ENCODE measurements around the gene PNPLA7. TPM values are rescaled to one million over a fixed set of nuclear protein-coding genes. Genes with fewer than 3 reads are reported as not detected.
"Not testable (repeated sequence)": the region's sequence is repeated elsewhere in the genome, so short reads cannot be mapped to it uniquely, and the experiment has no call there.

The PNPLA7 gene
- total RNA-seq, 2 experiments from 2014 or later: 4.5 to 5.0 TPM

DNA sequence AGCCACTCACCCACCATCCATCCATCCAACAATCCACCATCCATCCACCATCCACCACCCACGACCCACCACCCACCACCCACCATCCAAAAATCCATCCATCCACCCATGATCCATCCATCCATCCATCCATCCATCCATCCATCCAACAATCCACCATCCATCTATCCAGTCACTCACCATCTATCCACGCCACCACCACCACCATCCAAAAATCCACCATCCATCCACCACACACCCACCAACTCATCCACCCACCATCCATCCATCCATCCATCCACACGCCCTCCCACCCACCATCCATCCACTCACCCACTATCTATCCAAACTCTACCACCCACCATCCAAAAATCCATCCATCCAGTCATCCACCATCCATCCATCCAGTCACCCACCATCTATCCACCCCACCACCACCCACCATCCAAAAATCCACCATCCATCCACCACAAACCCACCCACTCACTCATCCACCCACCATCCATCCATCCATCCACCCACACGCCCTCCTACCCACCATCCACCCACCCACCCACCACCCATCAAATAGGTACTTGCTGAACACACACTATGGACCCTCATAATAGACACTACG lies 19.5 kb upstream of the PNPLA7 start:
- Mint-ChIP-seq H3K4me1 (peaks cover 1% of the 10 kb centered on the region), H3K27me3 (no peaks in the 10 kb centered on the region), H3K36me3 (ENCODE audit: low read depth) (peaks cover 31% of the 10 kb centered on the region), H3K4me3 (no peak overlapping the region), H3K27ac (no peak overlapping the region), H3K9me3 (no peaks in the 10 kb centered on the region)
- ChIA-PET POLR2A (no interaction called here), CTCF (no interaction called here)
- no peak for DNase-seq

DNA sequence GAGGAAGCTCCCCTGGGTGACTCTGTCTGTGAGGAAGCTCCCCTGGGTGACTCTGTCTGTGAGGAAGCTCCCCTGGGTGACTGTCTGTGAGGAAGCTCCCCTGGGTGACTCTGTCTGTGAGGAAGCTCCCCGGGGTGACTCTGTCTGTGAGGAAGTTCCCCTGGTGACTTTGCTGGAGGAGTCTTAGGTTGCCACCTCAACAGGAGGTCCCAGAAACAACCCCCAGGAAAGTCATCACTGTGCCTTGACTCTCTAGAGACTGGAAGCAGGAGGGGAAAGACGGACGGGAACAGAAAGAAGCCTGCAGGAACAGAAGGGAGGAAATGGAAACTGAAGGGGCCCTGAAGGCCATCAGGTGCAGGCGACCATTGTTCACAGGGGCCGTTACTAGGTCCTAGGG lies 18.2 kb upstream of the PNPLA7 start:
- H3K4me3 Mint-ChIP-seq, H3K27me3 Mint-ChIP-seq, H3K27ac Mint-ChIP-seq, CTCF ChIA-PET, H3K9me3 Mint-ChIP-seq, POLR2A ChIA-PET, DNase-seq, H3K4me1 Mint-ChIP-seq: not testable (repeated sequence)
- peaks cover 32% of the 10 kb centered on the region for H3K36me3 Mint-ChIP-seq (ENCODE audit: low read depth)

DNA sequence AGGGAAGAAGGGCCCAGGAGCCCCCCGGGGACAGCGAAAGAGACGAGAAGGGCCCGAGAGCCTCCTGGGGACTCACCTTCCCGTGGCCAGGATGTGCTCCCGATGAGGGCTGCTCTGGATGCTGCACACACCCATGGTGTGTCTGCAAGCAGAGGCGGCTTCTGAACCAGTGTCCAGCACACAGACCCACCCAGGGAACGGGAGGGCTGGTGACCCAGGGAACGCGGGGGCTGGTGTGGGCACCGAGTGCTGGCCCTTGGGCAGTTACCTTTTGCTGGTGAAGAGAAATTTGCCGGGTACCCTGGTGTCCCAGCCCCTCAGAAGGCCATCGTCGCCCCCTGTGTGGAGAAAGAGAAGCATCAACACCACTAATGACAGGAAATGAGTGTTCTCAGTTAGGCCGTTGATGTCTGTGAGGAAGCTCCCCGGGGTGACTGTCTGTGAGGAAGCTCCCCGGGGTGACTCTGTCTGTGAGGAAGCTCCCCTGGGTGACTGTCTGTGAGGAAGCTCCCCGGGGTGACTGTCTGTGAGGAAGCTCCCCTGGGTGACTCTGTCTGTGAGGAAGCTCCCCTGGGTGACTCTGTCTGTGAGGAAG lies 14.7 kb upstream of the PNPLA7 start:
- peaks cover 26% of the 10 kb centered on the region for H3K36me3 Mint-ChIP-seq (ENCODE audit: low read depth)
- H3K27ac Mint-ChIP-seq: no peak overlapping the region
- ChIA-PET CTCF (no interaction called here), POLR2A (no interaction called here)
- H3K27me3 Mint-ChIP-seq: no peaks in the 10 kb centered on the region
- H3K4me1 Mint-ChIP-seq: peaks cover 2% of the 10 kb centered on the region
- H3K9me3 Mint-ChIP-seq: no peaks in the 10 kb centered on the region
- no peak for DNase-seq
- H3K4me3 Mint-ChIP-seq: no peak overlapping the region

DNA sequence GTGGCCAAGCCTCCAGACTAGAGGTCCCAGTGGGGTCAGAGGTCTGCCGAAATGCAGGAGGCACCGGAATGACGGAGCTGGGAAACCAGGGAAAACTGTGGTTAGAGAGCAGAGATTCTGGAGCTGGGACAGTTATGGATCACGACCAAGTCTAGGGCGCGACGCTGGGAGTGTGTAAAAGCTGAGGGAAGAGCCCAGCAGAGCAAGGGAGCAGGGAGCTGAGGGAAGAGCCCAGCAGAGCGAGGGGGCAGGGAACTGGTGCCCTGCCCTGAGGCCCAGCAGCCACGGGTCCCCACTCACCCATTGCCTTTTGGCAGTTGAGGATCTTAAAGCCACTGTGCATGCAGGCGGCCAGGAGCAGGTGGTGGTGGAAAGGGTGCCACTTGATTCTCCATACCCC lies 13.9 kb upstream of the PNPLA7 start:
- peaks cover 2% of the 10 kb centered on the region for H3K4me1 Mint-ChIP-seq
- no peak for DNase-seq
- no peak overlapping the region for H3K27ac Mint-ChIP-seq
- no peaks in the 10 kb centered on the region for H3K9me3 Mint-ChIP-seq
- H3K27me3 Mint-ChIP-seq: no peaks in the 10 kb centered on the region
- no peak overlapping the region for H3K4me3 Mint-ChIP-seq
- ChIA-PET POLR2A (no interaction called here), CTCF (no interaction called here)
- peaks cover 31% of the 10 kb centered on the region for H3K36me3 Mint-ChIP-seq (ENCODE audit: low read depth)

DNA sequence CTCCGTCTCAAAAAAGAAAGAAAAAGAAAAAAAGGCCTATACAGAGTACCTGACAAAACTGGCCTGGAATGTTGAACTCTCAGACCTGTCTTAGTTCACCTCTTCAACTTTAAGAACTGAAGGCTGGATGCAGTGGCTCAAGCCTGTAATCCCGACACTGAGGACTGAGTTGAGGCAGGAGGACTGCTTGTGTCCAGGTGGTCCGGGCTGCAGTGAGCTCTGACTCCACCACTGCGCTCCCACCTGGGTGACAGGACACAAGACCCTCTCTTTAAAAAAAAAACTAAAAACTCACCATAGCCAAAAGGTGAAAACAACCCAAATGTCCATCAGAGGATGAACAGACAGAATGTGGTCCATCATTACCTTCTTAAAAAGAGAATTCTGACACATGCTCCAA lies 7.9 kb upstream of the PNPLA7 start:
- CTCF ChIA-PET: interaction anchor here (0.9 kb wide), 1 partner anchor 33 kb away, joined by 3 read pairs; the partner anchor contains the start of gene ZMYND19
- POLR2A ChIA-PET: no interaction called here
- Mint-ChIP-seq H3K27me3 (no peaks in the 10 kb centered on the region), H3K36me3 (ENCODE audit: low read depth) (peaks cover 30% of the 10 kb centered on the region), H3K9me3 (no peaks in the 10 kb centered on the region), H3K27ac (no peak overlapping the region), H3K4me3 (no peak overlapping the region), H3K4me1 (peaks cover 3% of the 10 kb centered on the region)
- DNase-seq: no peak

DNA sequence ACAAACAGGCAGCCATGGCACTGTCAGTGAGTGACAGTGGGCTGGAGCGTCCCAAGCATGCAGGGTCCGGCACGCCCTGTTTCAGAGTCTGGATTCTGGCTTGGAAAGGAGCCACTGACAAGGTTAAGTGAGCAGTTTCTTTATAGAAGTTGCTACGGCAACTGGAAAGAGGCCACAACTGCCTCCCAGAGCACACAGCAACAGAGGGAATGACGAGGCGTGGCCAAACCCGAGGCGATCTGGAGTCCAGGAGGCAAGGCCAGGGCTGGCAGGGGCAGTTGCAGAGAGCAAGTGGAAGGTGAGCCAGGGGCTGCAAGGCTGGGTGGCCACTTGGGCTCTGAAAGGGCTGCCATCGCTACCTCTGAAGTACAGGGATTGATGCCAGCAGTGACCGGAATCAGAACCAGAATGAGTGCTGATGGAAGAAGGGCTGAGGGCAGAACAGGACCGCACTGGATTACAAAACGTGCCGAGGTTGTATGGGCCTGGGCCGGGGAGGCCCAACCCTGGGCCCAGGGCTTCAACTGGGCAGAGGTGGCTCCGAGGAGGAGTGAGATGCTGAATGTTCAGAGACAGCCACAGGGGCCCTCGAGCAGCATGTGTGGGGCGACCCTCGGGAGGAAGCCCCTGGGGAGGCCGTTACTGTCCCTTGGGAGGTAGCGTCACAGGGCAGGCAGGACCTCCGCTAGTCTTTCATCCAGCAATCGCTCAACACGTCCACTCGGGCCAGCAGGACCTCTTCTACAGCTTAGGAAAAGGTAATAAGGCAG lies 6.1 kb upstream of the PNPLA7 start:
- no peak overlapping the region for H3K4me3 Mint-ChIP-seq
- CTCF ChIA-PET: no interaction called here
- peaks cover 12% of the 10 kb centered on the region for H3K4me1 Mint-ChIP-seq
- H3K36me3 Mint-ChIP-seq (ENCODE audit: low read depth): peaks cover 24% of the 10 kb centered on the region
- POLR2A ChIA-PET: no interaction called here
- H3K27ac Mint-ChIP-seq: no peak overlapping the region
- no peak for DNase-seq
- no peaks in the 10 kb centered on the region for H3K27me3 Mint-ChIP-seq
- H3K9me3 Mint-ChIP-seq: no peaks in the 10 kb centered on the region

DNA sequence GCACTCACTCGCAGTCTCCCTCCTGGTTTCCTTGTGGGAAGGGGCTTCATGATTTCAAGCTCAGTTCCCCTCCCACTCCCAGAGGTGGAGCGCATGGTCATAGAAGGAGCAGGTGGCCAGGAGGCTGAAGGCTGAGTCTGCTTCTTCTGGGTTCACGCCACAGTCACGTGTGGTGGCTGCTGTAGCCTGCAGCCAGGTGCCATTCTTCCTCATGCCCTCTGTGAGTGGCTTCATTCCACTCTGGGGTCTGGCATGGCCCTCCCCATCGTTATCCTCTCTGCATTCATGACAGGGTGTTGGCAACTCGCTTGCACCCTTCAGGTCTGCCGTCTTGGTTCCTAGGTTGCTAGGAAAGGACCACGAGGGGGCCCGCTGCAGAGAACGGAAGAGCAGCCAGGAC lies 5.0 kb upstream of the PNPLA7 start:
- no peak for DNase-seq
- no peak overlapping the region for H3K27ac Mint-ChIP-seq
- H3K27me3 Mint-ChIP-seq: no peaks in the 10 kb centered on the region
- no peak overlapping the region for H3K4me3 Mint-ChIP-seq
- ChIA-PET CTCF (interaction anchor here (0.6 to 1.4 kb wide), 2 partner anchors 20 to 1016 kb away, joined by 3 to 4 read pairs; no protein-coding TSS in a partner anchor), POLR2A (no interaction called here)
- peaks cover 24% of the 10 kb centered on the region for H3K36me3 Mint-ChIP-seq (ENCODE audit: low read depth)
- no peaks in the 10 kb centered on the region for H3K9me3 Mint-ChIP-seq
- peaks cover 13% of the 10 kb centered on the region for H3K4me1 Mint-ChIP-seq

DNA sequence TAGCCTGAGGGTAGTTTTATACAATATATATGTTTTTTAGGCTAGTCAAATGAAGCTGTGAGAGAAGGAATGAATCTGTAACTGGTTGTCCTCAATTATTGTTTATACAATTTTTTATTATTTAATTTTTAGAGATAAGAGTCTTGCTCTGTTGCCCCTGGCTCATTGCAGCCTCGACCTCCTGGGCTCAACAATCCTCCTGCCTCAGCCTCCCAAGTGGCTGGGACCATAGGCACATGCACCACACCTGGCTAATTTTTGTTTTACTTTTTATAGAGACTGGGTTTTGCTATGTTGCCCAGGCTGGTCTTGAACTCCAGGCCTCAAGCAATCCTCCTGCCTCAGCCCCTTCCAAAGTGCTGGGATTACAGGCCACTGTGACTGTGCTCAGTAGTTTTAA lies 4.1 kb upstream of the PNPLA7 start:
- POLR2A ChIA-PET: no interaction called here

DNA sequence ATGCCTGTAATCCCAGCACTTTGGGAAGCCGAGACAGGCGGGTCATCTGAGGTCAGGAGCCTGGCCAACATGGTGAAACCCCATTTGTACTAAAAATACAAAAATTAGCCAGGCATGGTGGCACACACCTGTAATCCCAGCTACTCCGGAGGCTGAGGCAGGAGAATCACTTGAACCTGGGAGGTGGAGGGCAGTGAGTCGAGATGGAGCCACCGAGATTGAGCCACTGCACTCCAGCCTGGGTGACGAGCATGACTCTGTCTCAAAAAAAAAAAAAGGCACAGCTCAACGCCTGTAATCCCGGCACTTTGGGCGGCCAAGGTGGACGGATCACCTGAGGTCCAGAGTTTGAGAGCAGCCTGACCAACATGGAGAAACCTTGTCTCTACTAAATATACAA lies 3.5 kb upstream of the PNPLA7 start:
- CTCF ChIA-PET: interaction anchor here (1.0 to 1.4 kb wide), 2 partner anchors 12 to 19 kb away, joined by 3 to 4 read pairs; no protein-coding TSS in a partner anchor

More for the DNA sequence above, 4.1 kb upstream of the PNPLA7 start:
- no peak overlapping the region for H3K4me3 Mint-ChIP-seq
- H3K9me3 Mint-ChIP-seq: no peaks in the 10 kb centered on the region
- H3K36me3 Mint-ChIP-seq (ENCODE audit: low read depth): peaks cover 17% of the 10 kb centered on the region
- no peak for DNase-seq
- CTCF ChIA-PET: interaction anchor here (1.0 to 1.4 kb wide), 2 partner anchors 13 to 20 kb away, joined by 3 to 4 read pairs; no protein-coding TSS in a partner anchor
- no peak overlapping the region for H3K27ac Mint-ChIP-seq
- peaks cover 19% of the 10 kb centered on the region for H3K4me1 Mint-ChIP-seq
- H3K27me3 Mint-ChIP-seq: no peaks in the 10 kb centered on the region

DNA sequence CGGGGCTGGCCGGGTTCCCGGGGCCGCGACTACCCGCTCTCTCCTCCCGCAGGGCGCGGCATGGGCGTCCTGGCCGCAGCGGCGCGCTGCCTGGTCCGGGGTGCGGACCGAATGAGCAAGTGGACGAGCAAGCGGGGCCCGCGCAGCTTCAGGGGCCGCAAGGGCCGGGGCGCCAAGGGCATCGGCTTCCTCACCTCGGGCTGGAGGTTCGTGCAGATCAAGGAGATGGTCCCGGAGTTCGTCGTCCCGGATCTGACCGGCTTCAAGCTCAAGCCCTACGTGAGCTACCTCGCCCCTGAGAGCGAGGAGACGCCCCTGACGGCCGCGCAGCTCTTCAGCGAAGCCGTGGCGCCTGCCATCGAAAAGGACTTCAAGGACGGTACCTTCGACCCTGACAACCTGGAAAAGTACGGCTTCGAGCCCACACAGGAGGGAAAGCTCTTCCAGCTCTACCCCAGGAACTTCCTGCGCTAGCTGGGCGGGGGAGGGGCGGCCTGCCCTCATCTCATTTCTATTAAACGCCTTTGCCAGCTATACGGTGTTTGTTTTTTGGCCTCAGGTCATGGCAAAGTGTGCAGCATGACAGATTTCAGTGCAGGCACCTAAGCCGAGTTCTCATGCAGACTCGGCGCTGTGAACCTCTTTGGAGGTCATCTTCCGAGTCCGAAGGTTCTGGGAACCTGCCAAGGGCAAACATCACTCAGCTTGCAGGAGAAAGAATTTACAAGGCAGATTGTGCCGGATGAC lies 2.0 kb upstream of the PNPLA7 start:
- Mint-ChIP-seq H3K4me1 (peaks cover 21% of the 10 kb centered on the region), H3K36me3 (ENCODE audit: low read depth) (peaks cover 17% of the 10 kb centered on the region), H3K27ac (peak overlapping the region; percentile 76), H3K4me3 (peak overlapping the region; percentile 84), H3K9me3 (no peaks in the 10 kb centered on the region), H3K27me3 (no peaks in the 10 kb centered on the region)
- ChIA-PET CTCF (interaction anchor here (0.6 to 1.5 kb wide), 7 partner anchors 17 to 888 kb away, joined by 3 to 4 read pairs (median 3); partner anchors contain the start of genes EXD3, NOXA1 and PTGDS), POLR2A (interaction anchor here (0.6 to 1.8 kb wide), 15 partner anchors 9 to 311 kb away, joined by 3 to 9 read pairs (median 3); partner anchors contain the start of genes ARRDC1, DPH7, EHMT1 and TUBB4B)
- no peak for DNase-seq

More for the DNA sequence above, 3.5 kb upstream of the PNPLA7 start:
- H3K27ac Mint-ChIP-seq, POLR2A ChIA-PET, H3K27me3 Mint-ChIP-seq, H3K9me3 Mint-ChIP-seq, DNase-seq: not testable (repeated sequence)
- Mint-ChIP-seq H3K36me3 (ENCODE audit: low read depth) (peaks cover 17% of the 10 kb centered on the region), H3K4me3 (peak overlapping the region; percentile 51), H3K4me1 (peaks cover 19% of the 10 kb centered on the region)

DNA sequence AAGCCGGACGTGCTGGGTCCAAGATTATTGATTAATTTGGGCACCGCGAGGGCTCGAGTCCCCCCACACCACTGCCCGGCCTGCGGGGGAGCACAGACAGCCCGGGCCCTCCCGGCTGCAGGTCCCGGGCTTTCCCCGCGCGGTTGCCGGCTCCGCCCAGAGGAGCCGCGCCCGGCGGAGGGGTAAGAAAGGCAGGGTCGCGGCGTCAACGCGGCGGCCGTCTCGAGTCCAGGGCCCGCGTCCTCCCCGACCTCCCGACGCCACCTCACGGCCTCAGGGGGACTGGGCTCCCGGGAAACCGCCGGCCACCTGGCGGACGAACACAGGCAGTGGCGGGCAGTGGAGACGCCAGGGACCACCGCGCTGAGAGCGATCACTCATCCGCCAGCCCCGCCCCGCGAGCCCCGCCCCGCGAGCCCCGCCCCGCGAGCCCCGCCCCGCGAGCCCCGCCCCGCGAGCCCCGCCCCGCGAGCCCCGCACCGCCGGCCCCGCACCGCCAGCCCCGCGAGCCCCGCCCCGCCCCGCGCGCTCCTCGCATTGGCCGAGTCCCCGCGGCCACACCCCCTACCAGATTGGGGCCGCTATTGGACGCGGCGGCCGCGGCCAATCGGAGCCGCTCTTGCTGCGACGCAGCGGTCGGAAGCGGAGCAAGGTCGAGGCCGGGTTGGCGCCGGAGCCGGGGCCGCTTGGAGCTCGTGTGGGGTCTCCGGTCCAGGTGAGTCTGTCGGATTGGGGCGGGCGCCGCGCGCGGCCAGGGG lies 1.2 kb upstream of the PNPLA7 start, which contains the start of gene MRPL41:
Gene MRPL41 (plus strand): TSS at position 616 of the 758 bp plus-strand sequence. CDS start 203 bp downstream, outside the sequence.
- POLR2A ChIA-PET: interaction anchor here (0.7 to 1.8 kb wide), 15 partner anchors 8 to 311 kb away, joined by 3 to 9 read pairs (median 3); partner anchors contain the start of genes ARRDC1, DPH7, EHMT1 and EXD3
- DNase-seq: peak; percentile 91
- Mint-ChIP-seq H3K9me3 (no peaks in the 10 kb centered on the region), H3K27ac (peak within 1 kb of the TSS; percentile 76), H3K4me1 (peaks cover 21% of the 10 kb centered on the region), H3K4me3 (peak within 1 kb of the TSS; percentile 84), H3K36me3 (ENCODE audit: low read depth) (peaks cover 12% of the 10 kb centered on the region), H3K27me3 (no peaks in the 10 kb centered on the region)
- CTCF ChIA-PET: interaction anchor here (0.6 to 1.5 kb wide), 6 partner anchors 40 to 888 kb away, joined by 3 to 4 read pairs (median 4); partner anchors contain the start of genes EXD3, NOXA1 and PTGDS

DNA sequence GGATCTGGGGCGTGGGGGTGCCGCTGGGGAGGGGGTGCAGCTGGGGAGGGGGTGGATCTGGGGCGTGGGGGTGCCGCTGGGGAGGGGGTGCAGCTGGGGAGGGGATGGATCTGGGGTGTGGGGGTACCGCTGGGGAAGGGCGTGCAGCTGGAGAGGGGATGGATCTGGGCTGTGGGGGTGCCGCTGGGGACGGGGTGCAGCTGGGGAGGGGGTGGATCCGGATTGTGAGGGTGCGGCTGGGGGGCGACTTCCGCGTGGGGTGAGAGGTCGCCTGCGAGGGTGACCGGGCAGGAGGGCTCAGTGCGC lies 709 bp upstream of the PNPLA7 start:
- not testable (repeated sequence) for H3K36me3 Mint-ChIP-seq (ENCODE audit: low read depth); H3K27me3 Mint-ChIP-seq; DNase-seq; H3K9me3 Mint-ChIP-seq; H3K27ac Mint-ChIP-seq
- peak overlapping the region; percentile 55 for H3K4me3 Mint-ChIP-seq
- ChIA-PET CTCF (interaction anchor here (0.9 kb wide), 1 partner anchor 16 kb away, joined by 3 read pairs; no protein-coding TSS in a partner anchor), POLR2A (interaction anchor here (1.1 to 1.9 kb wide), 4 partner anchors 10 to 128 kb away, joined by 3 to 7 read pairs (median 4); partner anchors contain the start of genes DPH7, EHMT1 and EXD3)
- peaks cover 21% of the 10 kb centered on the region for H3K4me1 Mint-ChIP-seq

All from activated CD4-positive, alpha-beta memory T cell treated with anti-CD3 and anti-CD28 coated beads, Interleukin-2, amount 10 ng/mL, durations not matched to agents 7 days and 5 days (primary cell).